HCT116 (cell line): ENCODE measurements around the gene PRR7. TPM values are rescaled to one million over a fixed set of nuclear protein-coding genes. Genes with fewer than 3 reads are reported as not detected.
"Not testable (repeated sequence)": the region's sequence is repeated elsewhere in the genome, so short reads cannot be mapped to it uniquely, and the experiment has no call there.

Experiments used
- ATAC-seq: fragments of 200-7000 bp; cut with Tn5 transposase; 2 replicates; pipeline ENCODE4 v1.9.1; 2020; ENCODE audit warnings: mild to moderate bottlenecking, moderate library complexity
- BruUV-seq: library from RNA; stranded (reverse); fragments of 400-500 nt; replicated peaks from 2 replicates; lab custom pipeline; 2021; lab: Mats Ljungman, UMichigan
- CTCF ChIA-PET: fragments of 300-600 bp; sonication (Branson Sonifier 250); formaldehyde crosslinking; loops from one replicate; lab custom pipeline; 2021; ENCODE audit warnings: antibody characterized with exemption; lab: Charles Lee
- POLR2A ChIA-PET: fragments of 300-600, 350-600 bp; sonication (Branson Sonifier 250); formaldehyde crosslinking; loops from one replicate; lab custom pipeline; 2021; ENCODE audit warnings: antibody characterized with exemption; lab: Charles Lee
- RAD21 ChIA-PET, 2 experiments: fragments of 300-600 bp; sonication (Branson Sonifier 250); formaldehyde crosslinking; loops; one replicate each; lab custom pipeline; 2023; ENCODE audit warnings: low total read pairs in 2 of 2; ENCODE audit not compliant: uncharacterized antibody in 2 of 2, unreplicated experiment in 2 of 2, low non-redundant PET in 1 of 2; lab: Charles Lee
- DNase-seq: peaks from one replicate; pipeline ENCODE4 v3.0.0-alpha.2; 2010; ENCODE audit warnings: low read depth, low spot score
- H2AFZ ChIP-seq: fragments of 200-600 bp; shearing (Covaris generic), sonication (generic); 2 replicates; pipeline ENCODE4 v1.6.1; 2017; ENCODE audit warnings: low read depth, mixed run types, mixed read lengths, antibody characterized with exemption, low read length; ENCODE audit not compliant: poor library complexity, severe bottlenecking
- H3K27ac ChIP-seq: 2 replicates; pipeline ENCODE4 v1.5.1; 2012; ENCODE audit warnings: low read depth, low read length
- H3K27me3 ChIP-seq: fragments of 200-600 bp; sonication (generic); 2 replicates; pipeline ENCODE4 v1.6.1; 2016; ENCODE audit warnings: mixed run types, low read length, mixed read lengths; ENCODE audit not compliant: insufficient read depth
- H3K36me3 ChIP-seq, 2 experiments: fragments of 200-500 bp in 1 of 2; fragments of 200-600 bp in 1 of 2; sonication (Bioruptor generic) in 1 of 2; sonication (generic) in 1 of 2; 2 replicates each; pipeline versions ENCODE4 v1.5.1 to v1.6.1; 2014 to 2016; ENCODE audit warnings: low read length in 2 of 2, inconsistent platforms in 1 of 2, mixed read lengths in 1 of 2, mixed run types in 1 of 2; ENCODE audit not compliant: insufficient read depth in 2 of 2, control insufficient read depth in 1 of 2
- H3K4me1 ChIP-seq, 2 experiments: fragments of 200-600 bp in 1 of 2; sonication (generic) in 1 of 2; 2 replicates each; pipeline versions ENCODE4 v1.5.1 to v1.6.1; 2012 to 2017; ENCODE audit warnings: low read length in 2 of 2, inconsistent platforms in 1 of 2, mild to moderate bottlenecking in 1 of 2, mixed read lengths in 1 of 2, mixed run types in 1 of 2, moderate library complexity in 1 of 2; ENCODE audit not compliant: insufficient read depth in 2 of 2, control insufficient read depth in 1 of 2
- H3K4me2 ChIP-seq: fragments of 200-600 bp; sonication (generic); 2 replicates; pipeline ENCODE4 v1.6.1; 2017; ENCODE audit warnings: mixed run types, low read length, mixed read lengths
- H3K4me3 ChIP-seq, 2 experiments: fragments of 200-600 bp in 1 of 2; sonication (generic) in 1 of 2; replicated peaks in 1 of 2; 2 replicates each; pipeline ENCODE4 v1.5.1; 2011 to 2016; ENCODE audit warnings: low read length in 2 of 2, control low read depth in 1 of 2, low read depth in 1 of 2, mild to moderate bottlenecking in 1 of 2, mixed read lengths in 1 of 2, mixed run types in 1 of 2
- H3K79me2 ChIP-seq: fragments of 200-600 bp; sonication (generic); 2 replicates; pipeline ENCODE4 v1.6.1; 2017; ENCODE audit warnings: mild to moderate bottlenecking, mixed run types, low read length, moderate library complexity, mixed read lengths; ENCODE audit not compliant: insufficient read depth
- H3K9ac ChIP-seq: fragments of 200-600 bp; sonication (generic); 2 replicates; pipeline ENCODE4 v1.6.1; 2016; ENCODE audit warnings: low read length, mixed read lengths
- H3K9me2 ChIP-seq: fragments of 200-600 bp; sonication (generic), shearing (Covaris generic); 2 replicates; pipeline ENCODE4 v1.6.1; 2017; ENCODE audit warnings: mixed run types, mild to moderate bottlenecking, moderate library complexity; ENCODE audit not compliant: insufficient read depth
- H3K9me3 ChIP-seq, 2 experiments: fragments of 200-500 bp in 1 of 2; fragments of 200-600 bp in 1 of 2; sonication (Bioruptor generic) in 1 of 2; sonication (generic) in 1 of 2; 2 replicates each; pipeline ENCODE4 v1.6.1; 2014 to 2017; ENCODE audit warnings: low read length in 2 of 2, mixed read lengths in 2 of 2, inconsistent platforms in 1 of 2, low read depth in 1 of 2, mild to moderate bottlenecking in 1 of 2, mixed run types in 1 of 2, moderate library complexity in 1 of 2; ENCODE audit not compliant: control insufficient read depth in 1 of 2, insufficient read depth in 1 of 2
- H4K20me1 ChIP-seq: fragments of 200-600 bp; sonication (generic), shearing (Covaris generic); 2 replicates; pipeline ENCODE4 v1.6.1; 2017; ENCODE audit warnings: mixed run types, mild to moderate bottlenecking, moderate library complexity; ENCODE audit not compliant: insufficient read depth
- CEBPB ChIP-seq: IDR thresholded peaks from 2 replicates; pipeline ENCODE4 v1.6.1; 2012; ENCODE audit warnings: low read depth
- EGR1 ChIP-seq: IDR thresholded peaks from 2 replicates; pipeline ENCODE4 v1.6.1; 2012; ENCODE audit warnings: low read depth
- EZH2 ChIP-seq: fragments of 200-600 bp; sonication (generic); IDR thresholded peaks from 2 replicates; pipeline ENCODE4 v1.6.1; 2017; ENCODE audit warnings: antibody characterized with exemption, mixed run types
- EZH2phosphoT487 ChIP-seq: fragments of 200-600 bp; IDR thresholded peaks from 2 replicates; pipeline ENCODE4 v1.6.1; 2018; ENCODE audit warnings: antibody characterized with exemption, borderline replicate concordance
- JUND ChIP-seq: IDR thresholded peaks from 2 replicates; pipeline ENCODE4 v1.6.1; 2012
- MAX ChIP-seq: IDR thresholded peaks from 2 replicates; pipeline ENCODE4 v1.6.1; 2012
- SIN3A ChIP-seq: IDR thresholded peaks from 2 replicates; pipeline ENCODE4 v1.6.1; 2012; ENCODE audit warnings: low read depth
- SP1 ChIP-seq: IDR thresholded peaks from 2 replicates; pipeline ENCODE4 v1.6.1; 2012; ENCODE audit warnings: low read depth
- SRF ChIP-seq: IDR thresholded peaks from 2 replicates; pipeline ENCODE4 v1.6.1; 2012; ENCODE audit warnings: low read depth
- TCF7L2 ChIP-seq: IDR thresholded peaks from 2 replicates; pipeline ENCODE4 v1.7.0; 2011; ENCODE audit warnings: borderline replicate concordance, inconsistent platforms; ENCODE audit not compliant: insufficient read depth, insufficient read length; ENCODE audit errors: extremely low read depth
- ZFX ChIP-seq: fragments of 450-650 bp; IDR thresholded peaks from 2 replicates; pipeline ENCODE4 v1.6.1; 2017
- ZNF274 ChIP-seq: fragments of 200-500 bp; sonication (Bioruptor generic); IDR thresholded peaks from 2 replicates; pipeline ENCODE4 v1.6.1; 2014; ENCODE audit warnings: mild to moderate bottlenecking, low read depth, low read length, inconsistent platforms
- intact Hi-C: fragments of 100-400 bp; cut with micrococcal nuclease; formaldehyde crosslinking; loops from 2 replicates; pipeline ENCODE4 v1.10.0; 2022
- total RNA-seq: library from RNA; stranded (reverse); gene quantifications from one replicate; pipeline ENCODE4 v1.2.1, GENCODE V29; 2021; ENCODE audit not compliant: unreplicated experiment
- TF ChIP-seq, protein P1 (sequence below), 3 experiments: fragments of 200-600 bp in 1 of 3; sonication (generic) in 1 of 3; IDR thresholded peaks in 2 of 3; conservative IDR thresholded peaks in 1 of 3; 2 replicates each; pipeline ENCODE4 v1.5.1; 2012 to 2017; ENCODE audit warnings: low read depth in 2 of 3, low read length in 2 of 3, antibody characterized with exemption in 1 of 3, borderline replicate concordance in 1 of 3, control low read depth in 1 of 3, mild to moderate bottlenecking in 1 of 3, mixed read lengths in 1 of 3, mixed run types in 1 of 3, moderate library complexity in 1 of 3; ENCODE audit not compliant: insufficient read depth in 1 of 3

Gene PRR7
- total RNA-seq, 1 experiment from 2014 or later = 39.9 TPM

- no TSS peak for BruUV-seq
- no peak for ATAC-seq
Observed at GRCh38 chr5:177484902-177485549, 38.4 kb downstream of the PRR7 start.

GRCh38 chr5:177485753-177486152, 39.1 kb downstream of the PRR7 start:
- ATAC-seq, H3K27me3 ChIP-seq, intact Hi-C loops, RAD21 ChIA-PET, H3K4me1 ChIP-seq, BruUV-seq, H3K9ac ChIP-seq, CTCF ChIA-PET, H3K9me2 ChIP-seq, H4K20me1 ChIP-seq, H3K9me3 ChIP-seq, H3K4me2 ChIP-seq, H2AFZ ChIP-seq, H3K4me3 ChIP-seq, DNase-seq, H3K27ac ChIP-seq: not testable (repeated sequence)
- POLR2A ChIA-PET = interaction anchor here (2.1 kb wide), 1 partner anchor 9 kb away, joined by 9 read pairs; no protein-coding TSS in a partner anchor
- Histone ChIP-seq H3K36me3 (peaks cover 16 to 34% of the 10 kb centered on the region in 2 experiments; a peak in 3 of 4 replicates), H3K79me2 (peaks cover 15% of the 10 kb centered on the region; the same call in 1 of the 2 replicates)

More at GRCh38 chr5:177484902-177485549, 38.4 kb downstream of the PRR7 start:
- H3K9ac ChIP-seq = no peak overlapping the region
- peaks cover 14 to 27% of the 10 kb centered on the region in 2 experiments; a peak in 3 of 4 replicates for H3K36me3 ChIP-seq
- H3K9me3 ChIP-seq = no peaks in the 10 kb centered on the region
- POLR2A ChIA-PET = interaction anchor here (2.1 kb wide), 1 partner anchor 10 kb away, joined by 9 read pairs; no protein-coding TSS in a partner anchor
- no peaks in the 10 kb centered on the region for H3K9me2 ChIP-seq
- intact Hi-C loops = no loop called here
- no peak for TF ChIP-seq SIN3A
- no peak for TF ChIP-seq ZNF274
- no peak for TF ChIP-seq SP1
- TF ChIP-seq JUND = no peak
- no peak for TF ChIP-seq ZFX
- TF ChIP-seq, protein P1, sequence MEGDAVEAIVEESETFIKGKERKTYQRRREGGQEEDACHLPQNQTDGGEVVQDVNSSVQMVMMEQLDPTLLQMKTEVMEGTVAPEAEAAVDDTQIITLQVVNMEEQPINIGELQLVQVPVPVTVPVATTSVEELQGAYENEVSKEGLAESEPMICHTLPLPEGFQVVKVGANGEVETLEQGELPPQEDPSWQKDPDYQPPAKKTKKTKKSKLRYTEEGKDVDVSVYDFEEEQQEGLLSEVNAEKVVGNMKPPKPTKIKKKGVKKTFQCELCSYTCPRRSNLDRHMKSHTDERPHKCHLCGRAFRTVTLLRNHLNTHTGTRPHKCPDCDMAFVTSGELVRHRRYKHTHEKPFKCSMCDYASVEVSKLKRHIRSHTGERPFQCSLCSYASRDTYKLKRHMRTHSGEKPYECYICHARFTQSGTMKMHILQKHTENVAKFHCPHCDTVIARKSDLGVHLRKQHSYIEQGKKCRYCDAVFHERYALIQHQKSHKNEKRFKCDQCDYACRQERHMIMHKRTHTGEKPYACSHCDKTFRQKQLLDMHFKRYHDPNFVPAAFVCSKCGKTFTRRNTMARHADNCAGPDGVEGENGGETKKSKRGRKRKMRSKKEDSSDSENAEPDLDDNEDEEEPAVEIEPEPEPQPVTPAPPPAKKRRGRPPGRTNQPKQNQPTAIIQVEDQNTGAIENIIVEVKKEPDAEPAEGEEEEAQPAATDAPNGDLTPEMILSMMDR (IDR thresholded peaks at IDR 0.05 in 2 of 3, conservative IDR thresholded peaks at IDR 0.05 in 1 of 3; ENCODE audit: borderline replicate concordance in 1 of 3, insufficient read depth in 1 of 3, low read depth in 2 of 3, low read length in 2 of 3) = no peak
- no peak for TF ChIP-seq EZH2
- TF ChIP-seq CEBPB = no peak
- no peak for TF ChIP-seq MAX
- no peak for TF ChIP-seq EZH2phosphoT487
- no peak for TF ChIP-seq TCF7L2
- TF ChIP-seq EGR1 = no peak
- no peak for TF ChIP-seq SRF
- TF ChIP-seq, all 23 proteins: peak for 0
- ChIA-PET RAD21 (no interaction called here), CTCF (no interaction called here)
- Histone ChIP-seq H3K79me2 (peaks cover 10% of the 10 kb centered on the region; the same call in 1 of the 2 replicates), H3K27ac (no peak overlapping the region), H3K4me1 (no peaks in the 10 kb centered on the region; a peak in 1 of 4 replicates), H4K20me1 (no peaks in the 10 kb centered on the region), H3K4me2 (no peak overlapping the region), H3K27me3 (no peaks in the 10 kb centered on the region), H3K4me3 (no peak overlapping the region), H2AFZ (no peak overlapping the region)
- DNase-seq = no peak
